ENCODE data around the gene TAF4B. TPM values are rescaled to one million over a fixed set of nuclear protein-coding genes. Genes with fewer than 3 reads are reported as not detected.

The TAF4B gene
- total RNA-seq, 2 donors from 2014 or later = 2.4 to 3.1 TPM

GRCh38 chr18:26322890-26323653 is 96.8 kb downstream of the TAF4B start:
- H3K27me3 ChIP-seq = no peaks in the 10 kb centered on the region
- H3K4me3 ChIP-seq = no peak overlapping the region
- DNase-seq (ENCODE audit: low spot score) = no peak
- no peak for TF ChIP-seq CTCF (IDR thresholded peaks at IDR 0.05)
- H3K4me1 ChIP-seq = no peaks in the 10 kb centered on the region
- no peaks in the 10 kb centered on the region for H3K36me3 ChIP-seq
- H3K9me3 ChIP-seq = no peaks in the 10 kb centered on the region
- no peak overlapping the region for H3K27ac ChIP-seq

GRCh38 chr18:26325771-26326170 is 99.5 kb downstream of the TAF4B start:
- H3K27me3 ChIP-seq = no peaks in the 10 kb centered on the region
- no peak for TF ChIP-seq CTCF (IDR thresholded peaks at IDR 0.05)
- H3K4me1 ChIP-seq = no peaks in the 10 kb centered on the region
- no peaks in the 10 kb centered on the region for H3K9me3 ChIP-seq
- no peak overlapping the region for H3K4me3 ChIP-seq
- H3K36me3 ChIP-seq = no peaks in the 10 kb centered on the region
- no peak for DNase-seq (ENCODE audit: low spot score)
- no peak overlapping the region for H3K27ac ChIP-seq

GRCh38 chr18:26327062-26327461 is 100.8 kb downstream of the TAF4B start:
- Histone ChIP-seq H3K27ac (no peak overlapping the region), H3K4me3 (no peak overlapping the region), H3K27me3 (no peaks in the 10 kb centered on the region), H3K9me3 (no peaks in the 10 kb centered on the region), H3K4me1 (no peaks in the 10 kb centered on the region), H3K36me3 (no peaks in the 10 kb centered on the region)
- DNase-seq (ENCODE audit: low spot score) = no peak
- TF ChIP-seq CTCF (IDR thresholded peaks at IDR 0.05) = no peak

GRCh38 chr18:26332991-26333390 is 106.7 kb downstream of the TAF4B start:
- H3K4me3 ChIP-seq = no peak overlapping the region
- no peak for TF ChIP-seq CTCF (IDR thresholded peaks at IDR 0.05)
- DNase-seq (ENCODE audit: low spot score) = no peak
- no peaks in the 10 kb centered on the region for H3K27me3 ChIP-seq
- no peaks in the 10 kb centered on the region for H3K36me3 ChIP-seq
- peaks cover 0 to 19% of the 10 kb centered on the region in 2 donors for H3K4me1 ChIP-seq
- no peak overlapping the region for H3K27ac ChIP-seq
- no peaks in the 10 kb centered on the region for H3K9me3 ChIP-seq

- H3K27ac ChIP-seq = peak overlapping the region in 1 of 2 donors; percentile 3
- no peak for DNase-seq (ENCODE audit: low spot score)
- H3K27me3 ChIP-seq = no peaks in the 10 kb centered on the region
Measured at GRCh38 chr18:26335156-26335555, 108.9 kb downstream of the TAF4B start.

More at GRCh38 chr18:26335156-26335555, 108.9 kb downstream of the TAF4B start:
- Histone ChIP-seq H3K9me3 (no peaks in the 10 kb centered on the region), H3K4me3 (no peak overlapping the region), H3K4me1 (peaks cover 0 to 19% of the 10 kb centered on the region in 2 donors), H3K36me3 (no peaks in the 10 kb centered on the region)
- no peak for TF ChIP-seq CTCF (IDR thresholded peaks at IDR 0.05)
